DND-41 (cell line): ENCODE results near the gene GCC2.

Source experiments
- EZH2 ChIP-seq: IDR thresholded peaks from 3 replicates; pipeline ENCODE4 v1.6.1; 2012; ENCODE audit warnings: borderline replicate concordance, low read depth, mild to moderate bottlenecking, moderate library complexity, low read length, inconsistent platforms; ENCODE audit not compliant: severe bottlenecking
- TF ChIP-seq, protein P1 (sequence below): IDR thresholded peaks from 2 replicates; pipeline ENCODE4 v1.5.1; 2012; ENCODE audit warnings: borderline replicate concordance, low read length, moderate library complexity, mild to moderate bottlenecking; ENCODE audit not compliant: poor library complexity, severe bottlenecking; ENCODE audit errors: extremely low read depth

- TF ChIP-seq, protein P1, sequence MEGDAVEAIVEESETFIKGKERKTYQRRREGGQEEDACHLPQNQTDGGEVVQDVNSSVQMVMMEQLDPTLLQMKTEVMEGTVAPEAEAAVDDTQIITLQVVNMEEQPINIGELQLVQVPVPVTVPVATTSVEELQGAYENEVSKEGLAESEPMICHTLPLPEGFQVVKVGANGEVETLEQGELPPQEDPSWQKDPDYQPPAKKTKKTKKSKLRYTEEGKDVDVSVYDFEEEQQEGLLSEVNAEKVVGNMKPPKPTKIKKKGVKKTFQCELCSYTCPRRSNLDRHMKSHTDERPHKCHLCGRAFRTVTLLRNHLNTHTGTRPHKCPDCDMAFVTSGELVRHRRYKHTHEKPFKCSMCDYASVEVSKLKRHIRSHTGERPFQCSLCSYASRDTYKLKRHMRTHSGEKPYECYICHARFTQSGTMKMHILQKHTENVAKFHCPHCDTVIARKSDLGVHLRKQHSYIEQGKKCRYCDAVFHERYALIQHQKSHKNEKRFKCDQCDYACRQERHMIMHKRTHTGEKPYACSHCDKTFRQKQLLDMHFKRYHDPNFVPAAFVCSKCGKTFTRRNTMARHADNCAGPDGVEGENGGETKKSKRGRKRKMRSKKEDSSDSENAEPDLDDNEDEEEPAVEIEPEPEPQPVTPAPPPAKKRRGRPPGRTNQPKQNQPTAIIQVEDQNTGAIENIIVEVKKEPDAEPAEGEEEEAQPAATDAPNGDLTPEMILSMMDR = no peak
- TF ChIP-seq EZH2 = no peak
These were observed 30.6 kb upstream of the GCC2 start for GRCh38 chr2:108418416-108418815.
